Upper lobe of left lung (tissue), 6 donors: Measurements from ENCODE around the gene FSHB. TPM values are rescaled to one million over a fixed set of nuclear protein-coding genes. Genes with fewer than 3 reads are reported as not detected.

Source experiments
- ATAC-seq, 2 donors: fragments of 200-7000 bp; cut with Tn5 transposase; one replicate each; pipeline ENCODE4 v1.9.1; 2022; ENCODE audit warnings: mild to moderate bottlenecking in 2 of 2, moderate library complexity in 2 of 2; ENCODE audit not compliant: low FRiP score in 2 of 2
- DNase-seq, 2 donors: peaks; one replicate each; pipeline ENCODE4 v3.0.0-alpha.2; 2019 to 2020
- H3K27ac ChIP-seq, 4 donors: fragments of 200-600 bp; sonication (generic); one replicate each; pipeline ENCODE4 v1.5.1; 2016 to 2019
- H3K27me3 ChIP-seq, 4 donors: fragments of 200-600 bp; sonication (generic); one replicate each; pipeline ENCODE4 v1.5.1; 2017 to 2019
- H3K36me3 ChIP-seq, 4 donors: fragments of 200-600 bp; sonication (generic); one replicate each; pipeline ENCODE4 v1.5.1; 2016 to 2019
- H3K4me1 ChIP-seq, 4 donors: fragments of 200-600 bp; sonication (generic); one replicate each; pipeline ENCODE4 v1.5.1; 2018 to 2019
- H3K4me3 ChIP-seq, 4 donors: fragments of 200-600 bp; sonication (generic); one replicate each; pipeline ENCODE4 v1.5.1; 2017 to 2019; ENCODE audit warnings: mild to moderate bottlenecking in 2 of 4, moderate library complexity in 1 of 4
- H3K9me3 ChIP-seq, 4 donors: fragments of 200-600 bp; sonication (generic); one replicate each; pipeline ENCODE4 v1.5.1; 2018 to 2019
- EP300 ChIP-seq, 4 donors: sonication (generic); formaldehyde crosslinking; IDR thresholded peaks; one replicate each; pipeline ENCODE4 v1.5.1; 2017; ENCODE audit warnings: antibody characterized with exemption in 4 of 4, control low read depth in 2 of 4
- POLR2A ChIP-seq, 4 donors: fragments of 450-650 bp; IDR thresholded peaks; one replicate each; pipeline ENCODE4 v1.5.1; 2016 to 2017; ENCODE audit warnings: antibody characterized with exemption in 4 of 4, mild to moderate bottlenecking in 2 of 4
- POLR2AphosphoS5 ChIP-seq, 2 donors: sonication (generic); formaldehyde crosslinking; IDR thresholded peaks; one replicate each; pipeline ENCODE4 v1.5.1; 2017; ENCODE audit warnings: antibody characterized with exemption in 2 of 2
- WGBS, 2 donors: methylation state at CpG; one replicate each; pipeline ENCODE4 v1.1.5; 2017 to 2018; 5-methylcytosine and 5-hydroxymethylcytosine counted together
- total RNA-seq, 6 donors: library from RNA; depleted of rRNA in 4 of 6; stranded (reverse); fragments of >200 nt in 4 of 6; gene quantifications; one replicate each; pipeline versions ENCODE4 v1.1.0 to v1.2.1, GENCODE V29; 2016 to 2021
- TF ChIP-seq, protein P1 (sequence below), 6 experiments: fragments of 450-650 bp in 4 of 6; fragments of 200-600 bp in 2 of 6; sonication (generic) in 2 of 6; IDR thresholded peaks; one replicate each; pipeline ENCODE4 v1.5.1; 2016 to 2019; ENCODE audit warnings: antibody characterized with exemption in 6 of 6
- donor health status: DM: no; HTN: no; CAD: no; lungs with moderate emphysema.
- donor health status: DM: no; HTN: yes; CAD: no; lungs with severe emphysema.

FSHB gene
- total RNA-seq, 6 donors from 2014 or later = not detected

DNA sequence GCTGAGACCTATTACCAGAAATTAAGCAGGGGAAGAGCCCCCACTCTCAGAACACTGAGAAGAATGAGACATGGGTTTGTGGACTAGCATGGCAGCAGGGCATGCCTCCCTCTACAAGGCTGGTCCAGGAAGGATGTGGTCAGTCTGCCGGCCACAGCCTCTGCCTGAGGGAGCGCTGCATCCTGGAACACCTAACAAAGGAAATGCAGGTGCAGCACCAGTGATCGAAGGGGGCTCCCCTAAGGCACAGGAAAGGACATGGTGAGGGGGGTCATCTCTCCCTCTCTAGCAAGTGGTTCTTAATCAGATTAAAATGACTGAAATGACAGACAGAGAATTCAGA lies 51.4 kb downstream of the FSHB start:
- WGBS, 2 donors = 41 to 70% methylated on average over 3 of the region's 3 CpGs
- TF ChIP-seq EP300 (IDR thresholded peaks at IDR 0.05) (no peak), POLR2A (IDR thresholded peaks at IDR 0.05) (no peak), POLR2AphosphoS5 (IDR thresholded peaks at IDR 0.05) (no peak)
- TF ChIP-seq, protein P1, sequence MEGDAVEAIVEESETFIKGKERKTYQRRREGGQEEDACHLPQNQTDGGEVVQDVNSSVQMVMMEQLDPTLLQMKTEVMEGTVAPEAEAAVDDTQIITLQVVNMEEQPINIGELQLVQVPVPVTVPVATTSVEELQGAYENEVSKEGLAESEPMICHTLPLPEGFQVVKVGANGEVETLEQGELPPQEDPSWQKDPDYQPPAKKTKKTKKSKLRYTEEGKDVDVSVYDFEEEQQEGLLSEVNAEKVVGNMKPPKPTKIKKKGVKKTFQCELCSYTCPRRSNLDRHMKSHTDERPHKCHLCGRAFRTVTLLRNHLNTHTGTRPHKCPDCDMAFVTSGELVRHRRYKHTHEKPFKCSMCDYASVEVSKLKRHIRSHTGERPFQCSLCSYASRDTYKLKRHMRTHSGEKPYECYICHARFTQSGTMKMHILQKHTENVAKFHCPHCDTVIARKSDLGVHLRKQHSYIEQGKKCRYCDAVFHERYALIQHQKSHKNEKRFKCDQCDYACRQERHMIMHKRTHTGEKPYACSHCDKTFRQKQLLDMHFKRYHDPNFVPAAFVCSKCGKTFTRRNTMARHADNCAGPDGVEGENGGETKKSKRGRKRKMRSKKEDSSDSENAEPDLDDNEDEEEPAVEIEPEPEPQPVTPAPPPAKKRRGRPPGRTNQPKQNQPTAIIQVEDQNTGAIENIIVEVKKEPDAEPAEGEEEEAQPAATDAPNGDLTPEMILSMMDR (IDR thresholded peaks at IDR 0.05) = no peak
- Histone ChIP-seq H3K36me3 (no peaks in the 10 kb centered on the region), H3K27ac (no peak overlapping the region), H3K9me3 (no peaks in the 10 kb centered on the region), H3K27me3 (no peaks in the 10 kb centered on the region), H3K4me1 (no peaks in the 10 kb centered on the region), H3K4me3 (no peak overlapping the region)
- ATAC-seq (no peak), DNase-seq (no peak)

Other genes with a start within 250 kb of the FSHB start
- 1 to 10 TPM in 3 of 6 donors, under 1 TPM in 3; under 0.01 to 2.9 (median 0.90) TPM for gene KCNA4, start 214.0 kb upstream of the FSHB start, total RNA-seq
- 10 to 100 TPM in 5 of 6 donors, 1 to 10 TPM in 1; 3.8 to 61.1 (median 21.6) TPM for gene ARL14EP, start 92.1 kb downstream of the FSHB start, total RNA-seq